BE2C (cell line): ENCODE measurements around the gene ADGRF4.

Source experiments
- DNase-seq: peaks from one replicate; pipeline ENCODE4 v3.0.0-alpha.2; 2020
- H3K27me3 ChIP-seq: fragments of 250-450 bp; sonication (Bioruptor Pico); 2 replicates; pipeline ENCODE4 v1.5.1; 2020; ENCODE audit warnings: mild to moderate bottlenecking
- H3K36me3 ChIP-seq: fragments of 250-450 bp; sonication (Bioruptor Pico); 2 replicates; pipeline ENCODE4 v1.5.1; 2020; ENCODE audit warnings: mild to moderate bottlenecking
- H3K4me1 ChIP-seq: fragments of 250-450 bp; sonication (Bioruptor Pico); 2 replicates; pipeline ENCODE4 v1.5.1; 2020
- H3K4me3 ChIP-seq: 2 replicates; pipeline ENCODE4 v1.5.1; 2011; ENCODE audit warnings: low read depth, low read length
- H3K9me3 ChIP-seq: fragments of 250-450 bp; sonication (Bioruptor Pico); 2 replicates; pipeline ENCODE4 v1.5.1; 2020
- TF ChIP-seq, protein P1 (sequence below): IDR thresholded peaks from 2 replicates; pipeline ENCODE4 v1.5.1; 2012; ENCODE audit warnings: mild to moderate bottlenecking, low read depth, low read length

ADGRF4 gene

DNA sequence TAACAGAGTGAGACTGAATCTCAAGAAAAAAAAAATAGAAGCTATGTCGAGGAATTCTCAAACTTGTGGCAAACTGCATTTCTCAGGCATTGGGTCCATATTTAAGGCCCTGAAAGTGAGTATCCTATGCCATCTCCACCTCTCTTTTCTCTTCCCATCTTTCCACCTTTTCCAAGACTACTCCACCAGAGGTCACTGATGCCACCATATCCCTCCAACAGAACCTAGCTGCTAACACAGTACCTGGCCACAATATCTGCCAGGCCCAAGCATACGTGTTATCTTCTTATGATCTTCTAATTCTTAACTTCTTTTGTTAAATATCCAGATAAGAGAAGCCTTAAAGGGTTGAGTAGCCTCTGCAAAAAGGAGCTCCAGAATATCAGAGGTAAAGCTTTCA, 8.2 kb upstream of the ADGRF4 start:
- DNase-seq, result no peak
- Histone ChIP-seq H3K36me3 (no peaks in the 10 kb centered on the region), H3K9me3 (no peaks in the 10 kb centered on the region)

DNA sequence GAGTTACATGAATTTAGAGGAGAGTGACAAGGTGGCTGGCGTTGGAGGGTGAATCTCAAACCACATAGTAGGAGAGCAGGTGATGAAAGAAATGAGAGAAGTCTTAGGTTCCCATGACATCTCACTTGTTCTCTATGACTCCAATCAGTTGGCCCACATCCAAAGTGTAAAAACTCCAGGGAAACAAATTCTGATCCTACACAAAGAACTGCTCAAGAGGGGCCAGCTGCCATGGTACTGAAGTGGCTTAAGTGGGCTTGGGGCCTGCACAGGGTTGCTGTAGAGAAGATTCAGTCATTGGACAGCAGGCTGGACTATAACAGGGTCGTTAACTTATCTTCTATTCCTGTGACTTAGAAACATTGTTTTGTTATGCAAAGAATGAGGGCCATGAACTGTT, 7.6 kb upstream of the ADGRF4 start:
- Histone ChIP-seq H3K36me3 (no peaks in the 10 kb centered on the region), H3K4me3 (no peak overlapping the region), H3K4me1 (no peaks in the 10 kb centered on the region), H3K9me3 (no peaks in the 10 kb centered on the region), H3K27me3 (no peaks in the 10 kb centered on the region)
- TF ChIP-seq, protein P1, sequence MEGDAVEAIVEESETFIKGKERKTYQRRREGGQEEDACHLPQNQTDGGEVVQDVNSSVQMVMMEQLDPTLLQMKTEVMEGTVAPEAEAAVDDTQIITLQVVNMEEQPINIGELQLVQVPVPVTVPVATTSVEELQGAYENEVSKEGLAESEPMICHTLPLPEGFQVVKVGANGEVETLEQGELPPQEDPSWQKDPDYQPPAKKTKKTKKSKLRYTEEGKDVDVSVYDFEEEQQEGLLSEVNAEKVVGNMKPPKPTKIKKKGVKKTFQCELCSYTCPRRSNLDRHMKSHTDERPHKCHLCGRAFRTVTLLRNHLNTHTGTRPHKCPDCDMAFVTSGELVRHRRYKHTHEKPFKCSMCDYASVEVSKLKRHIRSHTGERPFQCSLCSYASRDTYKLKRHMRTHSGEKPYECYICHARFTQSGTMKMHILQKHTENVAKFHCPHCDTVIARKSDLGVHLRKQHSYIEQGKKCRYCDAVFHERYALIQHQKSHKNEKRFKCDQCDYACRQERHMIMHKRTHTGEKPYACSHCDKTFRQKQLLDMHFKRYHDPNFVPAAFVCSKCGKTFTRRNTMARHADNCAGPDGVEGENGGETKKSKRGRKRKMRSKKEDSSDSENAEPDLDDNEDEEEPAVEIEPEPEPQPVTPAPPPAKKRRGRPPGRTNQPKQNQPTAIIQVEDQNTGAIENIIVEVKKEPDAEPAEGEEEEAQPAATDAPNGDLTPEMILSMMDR, result no peak
- DNase-seq, result no peak

More for the DNA sequence above, 8.2 kb upstream of the ADGRF4 start:
- no peak overlapping the region for H3K4me3 ChIP-seq
- no peaks in the 10 kb centered on the region for H3K4me1 ChIP-seq
- H3K27me3 ChIP-seq, result no peaks in the 10 kb centered on the region
- TF ChIP-seq, protein P1, result no peak

DNA sequence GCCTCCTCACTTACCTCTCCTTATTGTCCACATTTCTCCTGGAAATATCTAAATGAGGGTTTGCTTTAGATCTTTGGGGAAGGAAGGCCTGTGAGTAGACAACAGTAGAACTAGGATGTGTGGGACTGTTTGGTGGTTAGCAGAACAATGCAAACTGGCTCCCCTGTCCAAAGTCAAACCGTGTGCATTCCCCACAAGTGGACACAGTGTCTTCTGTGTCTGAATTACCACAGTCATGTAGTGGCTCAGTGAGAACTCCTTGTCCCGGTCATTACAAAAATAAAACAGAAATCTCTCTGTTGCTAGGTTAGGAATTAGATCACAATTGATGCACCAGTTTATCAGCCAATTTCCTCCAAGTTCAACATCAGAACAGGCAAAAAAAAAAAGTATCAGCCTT, 455 bp upstream of the ADGRF4 start:
- Histone ChIP-seq H3K27me3 (no peaks in the 10 kb centered on the region; the same call in 1 of the 2 replicates), H3K9me3 (no peaks in the 10 kb centered on the region), H3K4me1 (no peaks in the 10 kb centered on the region; the same call in 1 of the 2 replicates), H3K36me3 (no peaks in the 10 kb centered on the region), H3K4me3 (no peak overlapping the region)
- TF ChIP-seq, protein P1, result no peak
- DNase-seq, result no peak

DNA sequence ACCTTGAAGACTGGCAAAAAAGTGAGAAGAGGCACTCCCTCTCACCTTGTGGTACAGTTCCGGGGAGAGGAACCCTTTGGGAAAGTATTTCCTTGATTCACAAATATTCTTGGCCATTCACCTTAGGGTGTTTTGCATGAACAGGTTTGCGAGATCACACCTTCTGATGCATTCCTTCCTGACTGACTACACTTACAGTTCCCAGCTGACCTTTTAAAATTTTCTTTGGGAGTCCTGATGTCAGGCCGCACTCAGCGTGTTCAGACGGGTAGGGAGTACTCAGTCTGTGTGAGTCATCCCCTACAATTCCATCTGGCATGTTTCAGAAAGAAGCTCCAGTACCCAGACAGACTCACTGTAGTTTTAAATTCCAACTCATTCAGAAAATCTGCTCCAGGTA, 1.7 kb downstream of the ADGRF4 start:
- TF ChIP-seq, protein P1, result no peak
- Histone ChIP-seq H3K4me3 (no peak overlapping the region), H3K9me3 (no peaks in the 10 kb centered on the region), H3K27me3 (no peaks in the 10 kb centered on the region; the same call in 1 of the 2 replicates), H3K4me1 (no peaks in the 10 kb centered on the region; the same call in 1 of the 2 replicates), H3K36me3 (no peaks in the 10 kb centered on the region)
- DNase-seq, result no peak

DNA sequence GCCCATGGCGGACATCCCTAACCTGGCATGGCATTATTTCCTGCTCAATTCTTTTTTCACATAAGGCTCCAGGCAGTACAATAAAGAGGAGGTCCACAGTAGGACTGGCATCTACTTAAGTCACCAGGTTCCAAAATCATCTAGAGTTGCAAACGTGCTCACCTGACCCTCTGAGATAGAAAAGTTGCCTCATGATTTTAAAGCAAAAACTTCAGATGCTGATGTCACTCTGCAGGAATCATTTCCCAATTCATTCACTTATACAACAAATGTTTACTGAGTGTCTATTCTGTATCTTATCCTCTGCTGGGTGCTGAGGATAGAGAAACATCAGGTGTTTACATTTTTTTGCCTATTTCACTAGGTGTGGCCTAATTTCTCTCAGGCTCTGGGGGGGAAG, 2.2 kb downstream of the ADGRF4 start:
- H3K36me3 ChIP-seq, result no peaks in the 10 kb centered on the region
- TF ChIP-seq, protein P1, result no peak
- H3K9me3 ChIP-seq, result no peaks in the 10 kb centered on the region
- no peak overlapping the region for H3K4me3 ChIP-seq
- H3K27me3 ChIP-seq, result no peaks in the 10 kb centered on the region; the same call in 1 of the 2 replicates
- no peak for DNase-seq
- no peaks in the 10 kb centered on the region; the same call in 1 of the 2 replicates for H3K4me1 ChIP-seq

DNA sequence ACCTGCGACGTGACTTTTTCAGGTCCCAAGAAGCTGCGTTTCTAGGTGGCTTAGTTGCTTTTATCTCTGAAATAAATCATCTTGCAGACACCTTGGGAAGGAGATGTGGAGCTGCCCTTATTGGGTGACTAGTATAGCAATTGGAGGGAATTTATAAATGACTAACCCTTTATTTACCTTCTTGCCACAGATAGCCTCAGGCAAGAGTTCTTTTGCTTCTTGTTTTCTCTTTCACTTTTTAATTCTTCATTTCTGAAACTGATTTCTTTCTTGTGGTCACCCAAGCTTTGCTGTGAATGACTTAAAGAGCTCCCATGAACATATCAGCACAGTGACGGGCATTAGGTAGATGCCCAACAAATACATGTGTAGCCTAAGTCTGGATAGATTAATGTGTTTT, 3.0 kb downstream of the ADGRF4 start:
- TF ChIP-seq, protein P1, result no peak
- Histone ChIP-seq H3K4me1 (no peaks in the 10 kb centered on the region; the same call in 1 of the 2 replicates), H3K9me3 (no peaks in the 10 kb centered on the region), H3K36me3 (no peaks in the 10 kb centered on the region), H3K4me3 (no peak overlapping the region), H3K27me3 (no peaks in the 10 kb centered on the region; the same call in 1 of the 2 replicates)
- no peak for DNase-seq
